Astrocyte of the spinal cord (primary cell): ENCODE data around the gene KDM7A.

Experiments
- DNase-seq: peaks from one replicate; pipeline ENCODE4 v3.0.0; 2011; ENCODE audit warnings: low read depth, low spot score
- H3K4me3 ChIP-seq: 2 replicates; pipeline ENCODE4 v1.5.1; 2011; ENCODE audit warnings: low read depth, mild to moderate bottlenecking, low read length, moderate library complexity
- in situ Hi-C: cut with HindIII; loops from 2 replicates; pipeline ENCODE4 v1.10.0; 2017; ENCODE audit warnings: low sequenced_read_pairs
- TF ChIP-seq, protein P1 (sequence below): IDR thresholded peaks from 2 replicates; pipeline ENCODE4 v1.5.1; 2012; ENCODE audit warnings: low read depth, mild to moderate bottlenecking, low read length, inconsistent platforms

KDM7A gene

DNA sequence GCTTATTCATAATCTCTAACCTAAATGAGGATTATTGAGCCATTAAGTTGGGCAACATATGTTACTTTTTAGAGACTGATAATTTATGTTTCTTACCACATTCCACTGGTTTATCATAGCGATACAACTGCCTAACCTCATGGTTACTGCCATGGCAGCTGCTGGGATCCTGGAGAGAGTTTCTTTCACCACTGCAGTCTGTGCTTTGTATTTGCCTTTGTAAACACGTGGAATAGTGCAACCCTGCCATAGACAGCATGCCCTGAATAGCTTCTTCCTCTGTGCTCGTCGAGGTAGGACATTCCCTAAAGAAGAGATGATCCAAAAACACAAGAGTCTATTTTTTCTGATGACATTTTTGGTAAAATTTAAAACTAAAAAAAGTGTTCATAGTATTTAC, 80.3 kb downstream of the KDM7A start:
- in situ Hi-C loops = no loop called here
- TF ChIP-seq, protein P1, sequence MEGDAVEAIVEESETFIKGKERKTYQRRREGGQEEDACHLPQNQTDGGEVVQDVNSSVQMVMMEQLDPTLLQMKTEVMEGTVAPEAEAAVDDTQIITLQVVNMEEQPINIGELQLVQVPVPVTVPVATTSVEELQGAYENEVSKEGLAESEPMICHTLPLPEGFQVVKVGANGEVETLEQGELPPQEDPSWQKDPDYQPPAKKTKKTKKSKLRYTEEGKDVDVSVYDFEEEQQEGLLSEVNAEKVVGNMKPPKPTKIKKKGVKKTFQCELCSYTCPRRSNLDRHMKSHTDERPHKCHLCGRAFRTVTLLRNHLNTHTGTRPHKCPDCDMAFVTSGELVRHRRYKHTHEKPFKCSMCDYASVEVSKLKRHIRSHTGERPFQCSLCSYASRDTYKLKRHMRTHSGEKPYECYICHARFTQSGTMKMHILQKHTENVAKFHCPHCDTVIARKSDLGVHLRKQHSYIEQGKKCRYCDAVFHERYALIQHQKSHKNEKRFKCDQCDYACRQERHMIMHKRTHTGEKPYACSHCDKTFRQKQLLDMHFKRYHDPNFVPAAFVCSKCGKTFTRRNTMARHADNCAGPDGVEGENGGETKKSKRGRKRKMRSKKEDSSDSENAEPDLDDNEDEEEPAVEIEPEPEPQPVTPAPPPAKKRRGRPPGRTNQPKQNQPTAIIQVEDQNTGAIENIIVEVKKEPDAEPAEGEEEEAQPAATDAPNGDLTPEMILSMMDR = no peak
- no peak for DNase-seq
- H3K4me3 ChIP-seq = no peak overlapping the region

DNA sequence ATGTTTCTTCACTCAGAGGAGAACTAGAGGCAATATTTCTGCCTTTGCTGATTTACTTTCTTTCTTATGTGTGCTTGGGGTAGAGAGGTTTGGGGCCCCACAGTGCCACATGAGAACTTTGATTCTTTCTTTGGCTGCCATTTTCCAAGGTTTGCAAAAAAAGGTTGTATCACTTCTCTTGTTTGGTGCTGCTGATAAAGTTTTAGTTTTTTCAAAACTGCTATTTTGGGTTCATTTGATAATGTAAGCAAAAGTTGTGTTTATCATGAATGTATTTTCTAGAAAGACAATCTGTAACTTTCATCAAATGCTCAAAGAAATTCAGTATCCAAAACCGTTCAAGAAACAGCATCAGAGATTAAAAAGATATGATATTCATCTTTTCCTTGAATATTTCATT, 83.4 kb downstream of the KDM7A start:
- in situ Hi-C loops = no loop called here
- DNase-seq = no peak
- TF ChIP-seq, protein P1 = no peak
- no peak overlapping the region for H3K4me3 ChIP-seq

DNA sequence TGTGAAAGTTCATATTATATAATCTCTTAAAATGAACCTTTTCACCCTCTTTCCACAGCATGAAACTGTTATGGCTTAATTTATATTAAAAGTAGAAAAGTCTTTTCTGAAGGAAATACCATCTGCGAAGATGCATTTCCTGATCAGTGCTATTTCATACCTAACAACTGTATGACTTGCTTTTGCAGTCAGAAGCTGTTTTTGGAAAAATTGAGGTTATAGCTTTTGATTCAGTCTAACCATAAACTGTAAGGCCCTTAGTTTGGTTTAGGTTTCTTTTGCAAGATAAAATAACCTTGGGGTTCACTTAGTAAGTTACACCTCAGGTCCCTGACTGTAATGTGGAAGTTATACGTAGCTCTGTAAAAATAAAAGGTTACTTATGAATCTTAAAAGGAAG, 91.3 kb downstream of the KDM7A start:
- in situ Hi-C loops = no loop called here
- no peak overlapping the region for H3K4me3 ChIP-seq
- DNase-seq = no peak
- TF ChIP-seq, protein P1 = no peak

DNA sequence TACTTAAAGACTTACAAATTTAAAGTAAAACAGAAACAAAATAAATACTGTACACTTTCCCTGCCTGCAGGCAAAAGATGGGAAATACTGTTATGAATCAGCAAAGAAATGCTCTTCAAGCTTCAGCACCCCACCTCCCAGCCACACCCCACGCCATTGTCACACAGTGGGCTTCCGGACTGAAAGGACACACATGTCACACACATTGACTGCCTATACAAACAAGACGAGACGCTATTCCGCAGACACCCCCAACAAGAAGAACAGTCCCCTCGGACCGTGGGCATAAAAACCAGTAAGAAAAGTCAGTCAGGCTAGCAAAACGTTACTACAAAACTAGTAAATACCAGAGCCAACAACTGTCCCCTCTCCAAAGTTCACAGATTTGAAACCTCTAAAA, 91.8 kb downstream of the KDM7A start:
- DNase-seq = no peak
- no peak overlapping the region for H3K4me3 ChIP-seq
- in situ Hi-C loops = no loop called here

DNA sequence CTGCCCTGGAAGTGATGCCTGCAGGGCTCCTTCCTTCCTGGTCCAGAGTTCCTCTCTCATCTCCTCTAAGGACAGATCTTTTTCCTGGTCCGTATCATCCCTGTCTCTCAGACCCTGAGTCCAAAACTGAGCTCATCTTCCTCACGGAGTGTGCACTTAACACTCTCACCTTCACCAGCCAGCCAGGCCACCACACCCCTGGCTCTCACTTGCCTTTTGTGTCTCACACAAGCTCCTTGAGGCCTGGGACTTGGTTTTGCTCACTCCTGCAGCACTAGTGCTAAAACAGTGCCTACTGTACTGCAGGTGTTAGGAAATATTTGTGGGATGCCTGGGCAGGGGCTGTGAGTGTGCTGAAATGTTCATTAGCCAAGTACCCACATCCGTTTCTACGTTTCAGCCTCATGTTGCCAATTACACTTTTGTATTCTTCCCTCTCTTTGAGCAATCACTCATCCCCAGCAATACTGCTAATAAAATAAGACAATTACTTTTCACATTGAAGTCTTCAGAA, 92.6 kb downstream of the KDM7A start:
- in situ Hi-C loops = no loop called here
- no peak for DNase-seq
- TF ChIP-seq, protein P1 = no peak
- H3K4me3 ChIP-seq = no peak overlapping the region

More for the DNA sequence above, 91.8 kb downstream of the KDM7A start:
- TF ChIP-seq, protein P1 = no peak

DNA sequence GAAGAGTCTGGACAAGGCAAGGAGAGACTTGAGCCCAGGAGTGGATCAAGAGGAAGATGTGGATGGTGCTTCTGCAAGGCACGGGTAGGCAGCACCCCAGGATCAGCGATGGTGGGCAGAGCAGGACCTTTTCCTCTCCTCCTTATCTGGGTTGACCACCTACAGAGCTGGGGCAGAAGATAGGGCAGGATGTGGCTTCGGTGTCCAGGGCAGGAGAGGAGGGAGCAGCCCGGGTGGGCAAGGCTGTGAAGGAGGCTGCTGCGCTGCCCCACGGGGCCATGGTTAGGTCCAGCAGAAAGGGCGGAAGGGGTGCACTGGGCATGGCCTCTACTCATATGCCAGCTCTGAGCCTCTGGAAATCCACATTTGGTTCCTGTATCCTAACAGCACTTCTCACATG, 94.0 kb downstream of the KDM7A start:
- in situ Hi-C loops = no loop called here
- H3K4me3 ChIP-seq = no peak overlapping the region
- no peak for DNase-seq
- TF ChIP-seq, protein P1 = no peak
